Activated naive CD8-positive, alpha-beta T cell treated with anti-CD3 and anti-CD28 coated beads, Interleukin-2, amount 10 ng/mL, durations not matched to agents 7 days and 5 days (primary cell): ENCODE results near the gene TIAM1. TPM values are rescaled to one million over a fixed set of nuclear protein-coding genes. Genes with fewer than 3 reads are reported as not detected.

ENCODE experiments used
- ATAC-seq: fragments of 150-1000 bp; cut with Tn5 transposase; one replicate; pipeline ENCODE4 v1.10.0; 2021; ENCODE audit warnings: low read depth, moderate library complexity
- POLR2A ChIA-PET: fragments of 350-600 bp; sonication (Branson Sonifier 250); formaldehyde crosslinking; loops from one replicate; lab custom pipeline; 2021; ENCODE audit warnings: antibody characterized with exemption; lab: Charles Lee
- DNase-seq: peaks from one replicate; pipeline ENCODE4 v3.0.0; 2021
- H3K27ac Mint-ChIP-seq: one replicate; pipeline ENCODE4 v1.8.0; 2022; ENCODE audit warnings: mild to moderate bottlenecking, mixed read lengths
- H3K27me3 Mint-ChIP-seq: one replicate; pipeline ENCODE4 v1.8.0; 2022; ENCODE audit warnings: mild to moderate bottlenecking, moderate library complexity, mixed read lengths
- H3K36me3 Mint-ChIP-seq: one replicate; pipeline ENCODE4 v1.8.0; 2021; ENCODE audit warnings: mild to moderate bottlenecking, mixed read lengths
- H3K4me1 Mint-ChIP-seq: one replicate; pipeline ENCODE4 v1.8.0; 2021; ENCODE audit warnings: mixed read lengths
- H3K4me3 Mint-ChIP-seq: one replicate; pipeline ENCODE4 v1.8.0; 2022; ENCODE audit warnings: mild to moderate bottlenecking, moderate library complexity, mixed read lengths
- H3K9me3 Mint-ChIP-seq: one replicate; pipeline ENCODE4 v1.8.0; 2021; ENCODE audit warnings: mixed read lengths
- total RNA-seq, 2 experiments: library from RNA; stranded (reverse); gene quantifications; one replicate each; pipeline ENCODE4 v1.2.3, GENCODE V29; 2021

TIAM1 gene
- total RNA-seq, 2 experiments from 2014 or later = 21.8 to 23.7 TPM

GRCh38 chr21:31336739-31337040 is 7.4 kb downstream of the TIAM1 start:
- DNase-seq (no peak), ATAC-seq (no peak)
- Mint-ChIP-seq H3K27me3 (no peaks in the 10 kb centered on the region), H3K4me3 (no peak overlapping the region), H3K27ac (no peak overlapping the region), H3K4me1 (peaks cover 25% of the 10 kb centered on the region), H3K36me3 (peaks cover 38% of the 10 kb centered on the region), H3K9me3 (no peaks in the 10 kb centered on the region)
- POLR2A ChIA-PET = no interaction called here

GRCh38 chr21:31335957-31336738 is 7.9 kb downstream of the TIAM1 start:
- no peak overlapping the region for H3K4me3 Mint-ChIP-seq
- no peaks in the 10 kb centered on the region for H3K27me3 Mint-ChIP-seq
- POLR2A ChIA-PET = no interaction called here
- peaks cover 25% of the 10 kb centered on the region for H3K4me1 Mint-ChIP-seq
- H3K36me3 Mint-ChIP-seq = peaks cover 38% of the 10 kb centered on the region
- H3K27ac Mint-ChIP-seq = no peak overlapping the region
- H3K9me3 Mint-ChIP-seq = no peaks in the 10 kb centered on the region
- ATAC-seq (no peak), DNase-seq (no peak)

DNA sequence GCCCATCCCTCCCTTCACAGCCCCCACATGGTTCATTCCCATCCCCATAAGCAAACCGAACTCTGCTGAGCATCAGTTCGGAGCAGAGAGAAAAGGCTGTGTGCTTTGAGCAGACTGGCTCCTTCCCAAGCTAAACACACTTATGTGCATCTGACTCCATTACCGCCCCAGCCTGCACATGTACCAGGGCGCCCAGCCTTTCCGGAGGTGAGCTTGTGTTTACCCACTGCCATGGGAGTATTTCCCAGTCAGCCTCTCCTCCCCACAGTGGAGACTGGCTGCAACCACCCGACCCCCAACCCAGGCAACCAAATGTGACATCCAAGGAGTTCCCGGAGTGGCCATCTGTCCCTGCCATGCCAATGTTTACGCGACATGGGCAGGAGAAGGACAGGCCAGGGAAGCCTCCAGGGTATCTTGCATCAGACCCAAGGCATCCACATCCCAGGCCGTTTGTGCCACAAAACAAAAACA is 9.4 kb downstream of the TIAM1 start:
- no peak for ATAC-seq
- H3K4me3 Mint-ChIP-seq = no peak overlapping the region
- no peaks in the 10 kb centered on the region for H3K9me3 Mint-ChIP-seq
- H3K36me3 Mint-ChIP-seq = peaks cover 36% of the 10 kb centered on the region
- H3K4me1 Mint-ChIP-seq = peaks cover 16% of the 10 kb centered on the region
- POLR2A ChIA-PET = no interaction called here
- H3K27me3 Mint-ChIP-seq = no peaks in the 10 kb centered on the region
- no peak overlapping the region for H3K27ac Mint-ChIP-seq
- DNase-seq = no peak

DNA sequence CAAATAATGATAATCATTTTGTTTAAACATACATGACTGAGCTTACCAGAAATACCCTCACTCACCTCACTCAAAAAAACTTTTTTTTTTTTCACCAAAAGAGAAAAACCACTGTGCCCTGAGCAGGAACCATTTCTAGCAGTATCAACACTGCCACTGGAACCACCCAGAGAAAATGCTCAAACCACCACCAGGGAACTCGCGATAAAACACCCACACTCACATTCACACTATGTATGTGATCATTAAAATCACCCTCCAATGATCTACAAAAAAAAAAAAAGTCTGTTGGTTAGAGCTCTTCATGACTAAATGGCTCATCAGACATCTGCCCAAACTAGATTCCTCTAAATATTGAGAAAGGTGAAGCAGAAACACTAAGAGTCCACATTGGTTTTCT is 11.5 kb downstream of the TIAM1 start:
- no peaks in the 10 kb centered on the region for H3K27me3 Mint-ChIP-seq
- no peak for ATAC-seq
- peaks cover 34% of the 10 kb centered on the region for H3K36me3 Mint-ChIP-seq
- H3K4me3 Mint-ChIP-seq = no peak overlapping the region
- no peaks in the 10 kb centered on the region for H3K9me3 Mint-ChIP-seq
- no peak for DNase-seq
- POLR2A ChIA-PET = interaction anchor here (0.6 to 1.3 kb wide), 2 partner anchors 22 to 66 kb away, joined by 3 to 4 read pairs; no protein-coding TSS in a partner anchor
- no peak overlapping the region for H3K27ac Mint-ChIP-seq
- H3K4me1 Mint-ChIP-seq = peaks cover 20% of the 10 kb centered on the region

DNA sequence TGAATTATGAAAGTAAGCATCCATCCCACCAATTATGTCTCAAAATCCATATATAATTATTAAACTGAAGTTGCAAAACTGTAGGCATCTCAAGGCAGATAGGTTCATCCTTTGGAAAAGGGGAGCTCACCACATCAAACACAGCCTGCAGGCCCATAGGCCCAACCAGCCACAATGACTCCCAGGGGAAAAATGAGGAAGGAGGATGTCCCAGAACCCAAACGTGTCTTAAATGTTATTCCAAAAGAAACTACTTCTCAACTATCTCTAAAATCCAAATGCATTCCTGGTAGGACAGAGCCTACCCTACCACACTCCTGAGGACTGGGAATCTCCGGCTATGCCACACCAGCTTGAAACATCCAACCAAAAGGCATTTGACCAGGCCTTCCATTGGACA is 12.8 kb downstream of the TIAM1 start:
- no peak for ATAC-seq
- POLR2A ChIA-PET = no interaction called here
- DNase-seq = no peak
- Mint-ChIP-seq H3K27me3 (no peaks in the 10 kb centered on the region), H3K9me3 (no peaks in the 10 kb centered on the region), H3K36me3 (peaks cover 26% of the 10 kb centered on the region), H3K4me3 (no peak overlapping the region), H3K4me1 (peaks cover 26% of the 10 kb centered on the region), H3K27ac (no peak overlapping the region)

DNA sequence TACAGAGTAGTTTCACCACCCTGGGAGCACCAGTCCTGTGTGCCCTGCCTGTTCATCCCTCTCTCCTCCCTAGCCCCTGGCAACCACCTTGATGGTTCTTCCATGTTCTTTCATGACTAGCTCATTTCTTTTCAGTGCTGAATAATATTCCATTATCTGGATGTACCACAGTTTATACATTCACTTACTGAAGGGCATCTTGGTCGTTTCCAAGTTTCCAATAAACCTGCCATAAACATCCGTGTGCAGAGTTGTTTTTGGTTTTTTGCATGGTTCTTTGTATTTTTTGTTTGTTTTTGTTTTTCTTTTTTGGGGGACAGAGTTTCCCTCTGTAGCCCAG is 13.9 kb downstream of the TIAM1 start:
- no peaks in the 10 kb centered on the region for H3K9me3 Mint-ChIP-seq
- H3K4me1 Mint-ChIP-seq = peaks cover 29% of the 10 kb centered on the region
- no peaks in the 10 kb centered on the region for H3K27me3 Mint-ChIP-seq
- DNase-seq (no peak), ATAC-seq (no peak)
- peaks cover 30% of the 10 kb centered on the region for H3K36me3 Mint-ChIP-seq
- H3K4me3 Mint-ChIP-seq = no peak overlapping the region
- no peak overlapping the region for H3K27ac Mint-ChIP-seq
- POLR2A ChIA-PET = interaction anchor here (1.0 kb wide), 1 partner anchor 229 kb away, joined by 3 read pairs; no protein-coding TSS in a partner anchor

DNA sequence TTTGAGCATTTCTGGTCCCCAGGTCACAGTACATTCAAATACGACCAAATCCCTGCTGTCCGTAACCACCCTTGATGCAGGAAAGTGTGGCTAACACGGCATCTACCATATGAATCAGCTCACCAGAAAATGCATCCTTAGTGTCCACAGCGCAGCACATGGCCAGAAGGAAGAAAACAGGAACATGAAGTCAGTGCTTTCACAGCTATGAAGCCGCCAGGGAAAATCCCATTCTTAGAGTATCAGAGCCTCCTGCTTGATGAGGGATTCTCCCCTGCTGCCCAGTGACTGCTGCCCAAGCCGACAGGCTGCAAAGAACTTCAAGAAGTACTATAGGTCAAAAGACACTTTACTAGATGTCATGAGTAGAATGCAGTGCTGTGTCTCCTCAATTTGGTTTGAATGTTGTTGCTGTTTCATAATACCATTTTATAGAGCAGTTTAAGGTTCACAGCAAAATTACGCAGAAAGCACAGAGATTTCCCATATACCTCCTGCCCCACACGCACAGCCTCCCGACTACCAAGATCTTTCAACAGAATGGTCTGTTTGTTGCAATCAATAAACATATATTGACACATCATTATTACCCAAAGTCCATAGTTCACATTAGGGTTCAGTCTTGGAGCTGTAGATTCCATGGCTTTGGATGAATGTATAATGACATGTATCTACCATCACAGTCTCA is 14.5 kb downstream of the TIAM1 start:
- peaks cover 33% of the 10 kb centered on the region for H3K36me3 Mint-ChIP-seq
- peaks cover 29% of the 10 kb centered on the region for H3K4me1 Mint-ChIP-seq
- H3K27ac Mint-ChIP-seq = no peak overlapping the region
- ATAC-seq (no peak), DNase-seq (no peak)
- no peaks in the 10 kb centered on the region for H3K9me3 Mint-ChIP-seq
- H3K4me3 Mint-ChIP-seq = no peak overlapping the region
- POLR2A ChIA-PET = interaction anchor here (1.0 kb wide), 1 partner anchor 229 kb away, joined by 3 read pairs; no protein-coding TSS in a partner anchor
- H3K27me3 Mint-ChIP-seq = no peaks in the 10 kb centered on the region

DNA sequence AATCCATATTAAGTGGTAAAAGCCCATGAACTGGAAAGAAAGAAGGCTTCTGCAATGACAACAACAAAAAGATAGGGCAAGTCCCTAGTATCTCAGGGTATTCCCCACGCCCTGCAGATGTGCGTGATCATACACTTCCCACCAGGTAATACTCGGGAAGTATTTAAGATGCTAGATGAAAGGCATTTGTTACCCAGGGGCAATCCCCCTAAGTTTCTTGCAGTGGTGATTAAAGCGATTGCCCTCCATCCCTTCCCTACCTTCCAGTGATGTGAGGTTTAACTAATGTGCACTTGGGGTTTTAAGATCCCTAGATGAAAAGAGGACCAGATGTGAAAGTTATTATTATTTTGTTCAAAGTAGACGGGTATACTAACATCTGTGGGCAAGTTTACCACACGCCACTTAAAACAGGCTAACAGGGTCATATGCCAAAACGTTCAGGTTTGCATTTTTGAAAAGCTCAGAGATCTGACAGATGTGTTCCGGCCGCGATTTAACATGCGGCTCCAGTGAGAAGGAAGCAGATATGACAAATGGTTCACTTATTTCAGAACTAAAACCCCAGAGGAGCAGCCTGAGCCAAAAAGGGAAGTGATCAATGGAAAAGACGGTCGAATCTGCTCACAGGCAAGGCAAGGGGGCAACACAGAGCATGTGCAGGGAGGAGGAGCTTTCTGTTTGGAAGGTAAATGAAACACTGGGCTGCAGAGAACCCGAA is 17.4 kb downstream of the TIAM1 start:
- DNase-seq = no peak
- Mint-ChIP-seq H3K9me3 (no peaks in the 10 kb centered on the region), H3K4me1 (peaks cover 20% of the 10 kb centered on the region), H3K36me3 (peaks cover 26% of the 10 kb centered on the region), H3K4me3 (peak overlapping the region; percentile 78), H3K27ac (peak overlapping the region; percentile 77), H3K27me3 (no peaks in the 10 kb centered on the region)
- POLR2A ChIA-PET = interaction anchor here (0.6 to 1.3 kb wide), 5 partner anchors 28 to 170 kb away, joined by 3 to 6 read pairs (median 4); no protein-coding TSS in a partner anchor
- peak; percentile 85 for ATAC-seq

DNA sequence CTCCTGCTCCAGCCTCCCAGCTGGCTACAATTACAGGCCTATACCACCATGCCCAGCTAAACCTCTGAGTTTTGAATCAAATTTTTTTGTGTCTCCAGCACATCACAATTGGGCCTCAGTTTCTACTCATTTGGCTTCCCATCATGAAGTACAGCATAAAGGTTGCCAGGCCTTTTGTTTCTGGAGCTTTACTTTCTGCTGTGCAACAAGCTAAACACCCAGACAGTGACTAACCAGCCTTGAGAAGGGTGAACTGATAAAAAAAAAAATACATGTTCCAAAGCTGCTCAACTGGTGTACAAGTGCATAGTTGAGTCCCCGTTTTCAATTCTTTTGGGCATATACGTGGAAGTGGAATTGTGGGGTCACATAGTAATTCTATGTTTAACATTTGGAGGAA is 25.1 kb downstream of the TIAM1 start:
- ATAC-seq = no peak
- POLR2A ChIA-PET = no interaction called here
- Mint-ChIP-seq H3K36me3 (peaks cover 5% of the 10 kb centered on the region), H3K27ac (no peak overlapping the region), H3K9me3 (peaks cover 3% of the 10 kb centered on the region), H3K4me1 (peaks cover 5% of the 10 kb centered on the region), H3K27me3 (no peaks in the 10 kb centered on the region), H3K4me3 (no peak overlapping the region)
- no peak for DNase-seq

GRCh38 chr21:31317688-31318087 is 26.4 kb downstream of the TIAM1 start:
- Mint-ChIP-seq H3K36me3 (peaks cover 3% of the 10 kb centered on the region), H3K27me3 (no peaks in the 10 kb centered on the region), H3K4me3 (no peak overlapping the region), H3K27ac (no peak overlapping the region), H3K4me1 (peaks cover 5% of the 10 kb centered on the region), H3K9me3 (peaks cover 3% of the 10 kb centered on the region)
- DNase-seq (no peak), ATAC-seq (no peak)
- POLR2A ChIA-PET = no interaction called here

- POLR2A ChIA-PET = no interaction called here
- Mint-ChIP-seq H3K4me1 (peaks cover 5% of the 10 kb centered on the region), H3K4me3 (no peak overlapping the region), H3K27ac (no peak overlapping the region), H3K36me3 (peaks cover 3% of the 10 kb centered on the region), H3K9me3 (peaks cover 3% of the 10 kb centered on the region), H3K27me3 (no peaks in the 10 kb centered on the region)
- ATAC-seq (no peak), DNase-seq (no peak)
Observed at GRCh38 chr21:31316488-31317169, 27.4 kb downstream of the TIAM1 start.

DNA sequence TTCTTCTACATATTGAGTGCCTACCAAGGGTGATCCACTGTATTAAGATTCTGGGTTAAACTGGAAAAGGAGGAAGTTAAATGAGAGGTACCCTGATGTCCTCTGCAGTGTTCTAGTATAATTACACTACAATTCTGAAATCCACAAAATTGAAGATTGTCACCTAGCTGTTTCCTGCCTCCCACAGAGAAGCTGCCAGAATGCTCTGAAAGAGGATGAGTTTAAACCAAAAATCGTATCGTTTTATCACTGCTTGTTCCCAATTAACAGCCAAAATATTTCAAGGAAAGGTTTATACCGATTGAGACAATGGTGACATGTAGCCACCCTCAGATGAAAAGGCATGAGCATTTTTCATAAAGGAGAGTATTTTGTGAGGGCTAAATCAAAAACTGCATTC is 28.0 kb downstream of the TIAM1 start:
- DNase-seq = no peak
- no peak for ATAC-seq
- H3K4me1 Mint-ChIP-seq = peaks cover 5% of the 10 kb centered on the region
- POLR2A ChIA-PET = no interaction called here
- peaks cover 3% of the 10 kb centered on the region for H3K36me3 Mint-ChIP-seq
- H3K27me3 Mint-ChIP-seq = no peaks in the 10 kb centered on the region
- H3K4me3 Mint-ChIP-seq = no peak overlapping the region
- H3K9me3 Mint-ChIP-seq = peaks cover 3% of the 10 kb centered on the region
- H3K27ac Mint-ChIP-seq = no peak overlapping the region

DNA sequence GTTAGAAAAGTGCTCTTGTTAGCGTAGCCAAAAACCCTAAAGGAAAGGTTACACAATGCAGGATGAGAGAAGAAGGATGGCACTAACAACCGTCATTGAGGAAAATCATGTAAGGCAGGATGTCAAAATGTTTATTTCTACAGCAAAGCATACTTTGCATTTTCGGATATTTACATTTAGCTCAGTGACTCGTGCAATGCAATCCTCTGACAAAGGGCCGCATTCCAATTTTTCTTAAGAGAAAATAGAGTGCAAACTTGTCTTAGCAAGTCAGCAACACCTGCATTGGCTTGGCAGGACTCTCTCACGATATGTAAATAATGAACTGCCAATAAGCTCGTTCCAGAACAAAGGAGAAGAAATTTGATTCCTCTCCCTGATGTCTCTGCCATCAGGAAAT is 33.3 kb downstream of the TIAM1 start:
- no peaks in the 10 kb centered on the region for H3K36me3 Mint-ChIP-seq
- DNase-seq (no peak), ATAC-seq (no peak)
- H3K27me3 Mint-ChIP-seq = no peaks in the 10 kb centered on the region
- H3K4me1 Mint-ChIP-seq = no peaks in the 10 kb centered on the region
- H3K4me3 Mint-ChIP-seq = no peak overlapping the region
- no peaks in the 10 kb centered on the region for H3K9me3 Mint-ChIP-seq
- H3K27ac Mint-ChIP-seq = no peak overlapping the region
- POLR2A ChIA-PET = interaction anchor here (0.6 kb wide), 1 partner anchor 1007 kb away, joined by 3 read pairs; no protein-coding TSS in a partner anchor
